ENCODE data around the gene RNF212.

RNF212 gene

GRCh38 chr4:1061760-1062159, 51.6 kb downstream of the RNF212 start:
- Histone ChIP-seq H2AFZ (ENCODE audit: low read depth) (no peak overlapping the region), H3K4me2 (no peak overlapping the region)

DNA sequence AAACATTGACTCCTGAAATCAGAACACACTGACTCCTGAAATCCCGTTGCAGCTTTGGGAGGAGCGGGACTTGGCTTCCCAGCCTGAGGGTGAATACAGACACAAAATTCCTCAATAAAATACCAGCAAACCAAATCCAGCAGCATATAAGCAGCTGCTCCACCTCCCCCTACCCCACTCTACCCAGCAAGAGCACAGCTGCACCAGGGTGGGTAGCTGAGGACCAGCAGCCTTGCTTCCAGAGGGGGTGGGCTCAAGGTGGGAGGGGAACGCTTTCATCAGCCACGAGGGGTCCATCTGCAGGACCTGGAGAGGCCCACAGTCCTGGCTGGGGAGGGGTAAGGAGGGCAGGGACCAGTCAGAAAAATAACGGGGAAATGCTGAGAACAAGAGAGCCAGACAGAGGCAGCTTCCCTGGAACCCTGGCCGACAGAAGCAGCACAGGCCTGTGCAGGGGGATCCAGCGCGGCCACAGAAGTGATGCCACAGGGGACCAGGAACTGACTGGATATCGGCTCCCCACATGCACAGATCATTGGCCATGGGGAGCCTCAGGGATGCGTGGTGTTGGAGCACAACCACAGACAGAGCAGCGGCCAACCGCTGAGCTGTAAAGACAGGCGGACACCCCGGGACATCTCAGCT, 52.2 kb downstream of the RNF212 start:
- Histone ChIP-seq H3K4me3 (IDR thresholded peaks at IDR 0.05; ENCODE audit: insufficient read depth, low read depth, low read length) (no peak overlapping the region), H4K20me1 (ENCODE audit: insufficient read depth) (no peaks in the 10 kb centered on the region), H3K27ac (no peak overlapping the region), H3K79me2 (ENCODE audit: insufficient read depth, low read depth) (no peaks in the 10 kb centered on the region), H3K36me3 (ENCODE audit: insufficient read depth) (no peaks in the 10 kb centered on the region), H3K4me1 (ENCODE audit: low read depth, poor library complexity, severe bottlenecking) (no peaks in the 10 kb centered on the region), H3K9ac (no peak overlapping the region), H2AFZ (ENCODE audit: low read depth) (no peak overlapping the region), H3K4me2 (no peak overlapping the region), H3K27me3 (ENCODE audit: insufficient read depth, low read depth) (peaks cover 29% of the 10 kb centered on the region; the same call in 1 of the 2 replicates)
- no peak for TF ChIP-seq CTCF (conservative IDR thresholded peaks at IDR 0.05; ENCODE audit: low read depth, low read length)

More at GRCh38 chr4:1061760-1062159, 51.6 kb downstream of the RNF212 start:
- TF ChIP-seq CTCF (conservative IDR thresholded peaks at IDR 0.05; ENCODE audit: low read depth, low read length): no peak
- H4K20me1 ChIP-seq (ENCODE audit: insufficient read depth): no peaks in the 10 kb centered on the region
- no peaks in the 10 kb centered on the region for H3K4me1 ChIP-seq (ENCODE audit: low read depth, poor library complexity, severe bottlenecking)
- no peak overlapping the region for H3K4me3 ChIP-seq (IDR thresholded peaks at IDR 0.05; ENCODE audit: insufficient read depth, low read depth, low read length)
- H3K9ac ChIP-seq: no peak overlapping the region
- no peaks in the 10 kb centered on the region for H3K36me3 ChIP-seq (ENCODE audit: insufficient read depth)
- no peak overlapping the region for H3K27ac ChIP-seq
- H3K27me3 ChIP-seq (ENCODE audit: insufficient read depth, low read depth): peaks cover 24% of the 10 kb centered on the region; the same call in 1 of the 2 replicates
- H3K79me2 ChIP-seq (ENCODE audit: insufficient read depth, low read depth): no peaks in the 10 kb centered on the region

DNA sequence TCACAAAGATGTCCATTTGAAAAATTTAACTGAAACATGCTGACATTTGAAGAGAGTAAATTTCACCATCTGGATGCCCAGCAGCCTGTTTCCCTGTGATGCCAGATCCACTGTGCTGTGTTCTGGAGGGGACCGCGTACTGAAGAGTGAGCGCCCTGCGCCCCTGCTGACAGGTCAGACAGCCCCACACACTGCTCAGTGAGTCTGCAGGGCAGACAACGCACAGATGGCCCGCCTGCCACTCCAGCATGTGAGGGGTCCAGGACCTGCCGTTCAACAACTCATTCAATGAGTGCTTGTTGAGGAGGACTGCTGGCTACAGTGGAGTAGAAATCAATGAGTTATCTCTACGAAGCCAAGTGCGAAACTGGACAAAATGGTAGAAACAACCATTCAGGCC, 52.7 kb downstream of the RNF212 start:
- TF ChIP-seq CTCF (conservative IDR thresholded peaks at IDR 0.05; ENCODE audit: low read depth, low read length): no peak
- H3K4me3 ChIP-seq (IDR thresholded peaks at IDR 0.05; ENCODE audit: insufficient read depth, low read depth, low read length): no peak overlapping the region
- no peak overlapping the region for H3K4me2 ChIP-seq
- H3K79me2 ChIP-seq (ENCODE audit: insufficient read depth, low read depth): no peaks in the 10 kb centered on the region
- peaks cover 35% of the 10 kb centered on the region; the same call in 1 of the 2 replicates for H3K27me3 ChIP-seq (ENCODE audit: insufficient read depth, low read depth)
- no peak overlapping the region for H2AFZ ChIP-seq (ENCODE audit: low read depth)
- no peaks in the 10 kb centered on the region for H3K4me1 ChIP-seq (ENCODE audit: low read depth, poor library complexity, severe bottlenecking)
- H3K27ac ChIP-seq: no peak overlapping the region
- no peaks in the 10 kb centered on the region for H3K36me3 ChIP-seq (ENCODE audit: insufficient read depth)
- no peak overlapping the region for H3K9ac ChIP-seq
- no peaks in the 10 kb centered on the region for H4K20me1 ChIP-seq (ENCODE audit: insufficient read depth)

- no peaks in the 10 kb centered on the region for H3K79me2 ChIP-seq (ENCODE audit: insufficient read depth, low read depth)
- H3K4me3 ChIP-seq (IDR thresholded peaks at IDR 0.05; ENCODE audit: insufficient read depth, low read depth, low read length): no peak overlapping the region
- H4K20me1 ChIP-seq (ENCODE audit: insufficient read depth): no peaks in the 10 kb centered on the region
- H3K4me2 ChIP-seq: no peak overlapping the region
- no peak overlapping the region for H3K9ac ChIP-seq
- no peaks in the 10 kb centered on the region for H3K36me3 ChIP-seq (ENCODE audit: insufficient read depth)
- peaks cover 38% of the 10 kb centered on the region; the same call in 1 of the 2 replicates for H3K27me3 ChIP-seq (ENCODE audit: insufficient read depth, low read depth)
- H2AFZ ChIP-seq (ENCODE audit: low read depth): no peak overlapping the region
- no peak overlapping the region for H3K27ac ChIP-seq
- TF ChIP-seq CTCF (conservative IDR thresholded peaks at IDR 0.05; ENCODE audit: low read depth, low read length): no peak
- no peaks in the 10 kb centered on the region for H3K4me1 ChIP-seq (ENCODE audit: low read depth, poor library complexity, severe bottlenecking)
Observed at GRCh38 chr4:1060121-1060520, 53.2 kb downstream of the RNF212 start.

All from KMS-11 (cell line).